ENCODE measurements around the gene RNF128.

Gene RNF128

DNA sequence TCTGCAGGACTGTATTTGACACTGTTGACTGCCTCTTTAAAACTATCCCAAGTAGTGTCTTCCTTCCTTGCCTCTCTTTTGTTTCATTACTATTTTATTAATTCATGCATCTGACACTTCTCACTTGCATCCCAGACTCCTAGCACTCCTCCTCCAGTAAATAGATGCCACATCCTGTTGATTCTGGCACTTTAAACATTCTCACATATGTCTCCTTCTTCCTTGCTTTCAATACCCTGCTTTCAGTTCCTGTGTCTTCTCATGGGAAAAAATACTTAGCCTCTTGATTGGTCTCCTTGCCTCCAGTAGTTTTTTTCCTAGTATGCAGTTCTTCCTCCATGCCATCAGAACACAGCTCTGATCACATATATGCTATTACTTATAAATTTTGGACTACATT, 5.1 kb downstream of the RNF128 start:
- TF ChIP-seq, protein P1, sequence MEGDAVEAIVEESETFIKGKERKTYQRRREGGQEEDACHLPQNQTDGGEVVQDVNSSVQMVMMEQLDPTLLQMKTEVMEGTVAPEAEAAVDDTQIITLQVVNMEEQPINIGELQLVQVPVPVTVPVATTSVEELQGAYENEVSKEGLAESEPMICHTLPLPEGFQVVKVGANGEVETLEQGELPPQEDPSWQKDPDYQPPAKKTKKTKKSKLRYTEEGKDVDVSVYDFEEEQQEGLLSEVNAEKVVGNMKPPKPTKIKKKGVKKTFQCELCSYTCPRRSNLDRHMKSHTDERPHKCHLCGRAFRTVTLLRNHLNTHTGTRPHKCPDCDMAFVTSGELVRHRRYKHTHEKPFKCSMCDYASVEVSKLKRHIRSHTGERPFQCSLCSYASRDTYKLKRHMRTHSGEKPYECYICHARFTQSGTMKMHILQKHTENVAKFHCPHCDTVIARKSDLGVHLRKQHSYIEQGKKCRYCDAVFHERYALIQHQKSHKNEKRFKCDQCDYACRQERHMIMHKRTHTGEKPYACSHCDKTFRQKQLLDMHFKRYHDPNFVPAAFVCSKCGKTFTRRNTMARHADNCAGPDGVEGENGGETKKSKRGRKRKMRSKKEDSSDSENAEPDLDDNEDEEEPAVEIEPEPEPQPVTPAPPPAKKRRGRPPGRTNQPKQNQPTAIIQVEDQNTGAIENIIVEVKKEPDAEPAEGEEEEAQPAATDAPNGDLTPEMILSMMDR (IDR thresholded peaks at IDR 0.05) = no peak
- Histone ChIP-seq H3K4me3 (no peak overlapping the region), H3K4me1 (peaks cover 0 to 5% (median 0%) of the 10 kb centered on the region in 4 donors), H3K27me3 (peaks cover 0 to 5% of the 10 kb centered on the region in 2 donors), H3K36me3 (no peaks in the 10 kb centered on the region), H3K9me3 (no peaks in the 10 kb centered on the region), H3K27ac (no peak overlapping the region)
- intact Hi-C loops (cut with DNase I; ENCODE audit: low total_unique reads) = no loop called here
- no peak for DNase-seq

- intact Hi-C loops (cut with DNase I; ENCODE audit: low total_unique reads) = no loop called here
- Histone ChIP-seq H3K27ac (no peak overlapping the region), H3K9me3 (no peaks in the 10 kb centered on the region), H3K4me1 (no peaks in the 10 kb centered on the region), H3K36me3 (no peaks in the 10 kb centered on the region), H3K4me3 (no peak overlapping the region), H3K27me3 (no peaks in the 10 kb centered on the region)
- no peak for DNase-seq
- TF ChIP-seq, protein P1 (IDR thresholded peaks at IDR 0.05) = no peak
Observed at GRCh38 chrX:106734827-106735226, 8.3 kb downstream of the RNF128 start.

DNA sequence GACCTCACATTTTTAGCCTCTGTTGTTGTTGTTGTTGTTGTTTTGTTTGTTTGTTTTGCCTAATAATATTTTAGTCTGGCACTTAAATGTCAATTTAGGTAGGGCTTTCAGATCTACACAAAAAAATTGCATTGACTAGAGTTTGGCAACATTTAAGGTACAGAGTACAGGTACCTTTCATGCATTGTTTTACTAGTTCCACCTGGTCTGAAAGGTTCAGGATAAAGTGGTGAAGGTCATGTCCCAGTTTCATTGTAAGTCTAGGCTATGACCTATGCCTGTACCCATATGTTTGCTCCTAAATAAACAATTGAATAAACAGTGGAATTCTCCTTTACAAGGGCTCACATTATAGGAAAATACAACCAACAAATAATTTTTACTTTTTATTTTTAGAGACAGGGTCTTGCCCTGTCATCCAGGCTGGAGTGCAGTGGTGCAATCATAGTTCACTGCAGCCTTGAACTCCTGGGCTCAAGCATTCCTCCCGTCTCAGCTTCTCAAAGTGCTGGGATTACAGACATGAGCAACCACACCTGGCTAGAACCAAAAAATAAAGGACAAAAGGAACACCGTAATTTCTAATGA, 13.8 kb downstream of the RNF128 start:
- no peak overlapping the region for H3K4me3 ChIP-seq
- H3K36me3 ChIP-seq = no peaks in the 10 kb centered on the region
- intact Hi-C loops (cut with DNase I; ENCODE audit: low total_unique reads) = no loop called here
- no peak for DNase-seq
- no peaks in the 10 kb centered on the region for H3K27me3 ChIP-seq
- no peak overlapping the region for H3K27ac ChIP-seq
- H3K4me1 ChIP-seq = no peaks in the 10 kb centered on the region
- H3K9me3 ChIP-seq = no peaks in the 10 kb centered on the region
- TF ChIP-seq, protein P1 (IDR thresholded peaks at IDR 0.05) = no peak

DNA sequence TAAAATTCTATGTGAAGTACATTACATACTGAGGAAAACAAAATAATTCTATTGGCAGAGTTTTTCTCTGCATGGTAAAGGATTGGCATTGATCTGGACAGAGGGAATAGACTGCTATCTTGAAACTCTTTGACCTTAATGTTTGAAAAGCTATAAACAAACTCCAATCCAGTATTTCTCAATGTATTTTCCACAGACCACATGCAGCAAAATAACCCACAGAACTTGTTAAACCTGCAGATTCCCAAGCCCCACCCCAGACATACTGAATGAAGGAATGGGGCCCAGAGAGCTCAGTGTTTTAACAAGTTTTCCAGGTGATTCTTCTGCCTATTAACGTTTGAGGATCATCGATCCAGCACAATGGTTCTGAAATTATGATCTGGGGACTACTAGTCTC, 15.7 kb downstream of the RNF128 start:
- Histone ChIP-seq H3K4me3 (no peak overlapping the region), H3K36me3 (no peaks in the 10 kb centered on the region), H3K27ac (no peak overlapping the region), H3K27me3 (no peaks in the 10 kb centered on the region), H3K4me1 (no peaks in the 10 kb centered on the region), H3K9me3 (no peaks in the 10 kb centered on the region)
- no peak for DNase-seq
- TF ChIP-seq, protein P1 (IDR thresholded peaks at IDR 0.05) = no peak
- intact Hi-C loops (cut with DNase I; ENCODE audit: low total_unique reads) = no loop called here

GRCh38 chrX:106742805-106743204, 16.3 kb downstream of the RNF128 start:
- Histone ChIP-seq H3K36me3 (no peaks in the 10 kb centered on the region), H3K9me3 (no peaks in the 10 kb centered on the region), H3K4me1 (no peaks in the 10 kb centered on the region), H3K4me3 (no peak overlapping the region), H3K27me3 (no peaks in the 10 kb centered on the region), H3K27ac (no peak overlapping the region)
- intact Hi-C loops (cut with DNase I; ENCODE audit: low total_unique reads) = no loop called here
- DNase-seq = no peak
- TF ChIP-seq, protein P1 (IDR thresholded peaks at IDR 0.05) = no peak

- Histone ChIP-seq H3K4me3 (no peak overlapping the region), H3K4me1 (no peaks in the 10 kb centered on the region), H3K36me3 (no peaks in the 10 kb centered on the region), H3K9me3 (peaks cover 0 to 7% (median 0%) of the 10 kb centered on the region in 3 donors), H3K27ac (no peak overlapping the region), H3K27me3 (no peaks in the 10 kb centered on the region)
- DNase-seq = no peak
- intact Hi-C loops (cut with DNase I; ENCODE audit: low total_unique reads) = no loop called here
- TF ChIP-seq, protein P1 (IDR thresholded peaks at IDR 0.05) = no peak
Observed at GRCh38 chrX:106748377-106748776, 21.9 kb downstream of the RNF128 start.
